Transverse colon (tissue), 4 donors: ENCODE measurements around the gene PFKFB3. TPM values are rescaled to one million over a fixed set of nuclear protein-coding genes. Genes with fewer than 3 reads are reported as not detected.

ENCODE experiments used
- DNase-seq: peaks from one replicate; pipeline ENCODE4 v3.0.0-alpha.2; 2019
- H3K27ac ChIP-seq, 4 donors: fragments of 200-600 bp; sonication (generic); 2 replicates each; pipeline ENCODE4 v1.5.1; 2016 to 2018; ENCODE audit warnings: inconsistent platforms in 4 of 4
- H3K27me3 ChIP-seq: fragments of 200-600 bp; sonication (generic); 2 replicates; pipeline ENCODE4 v1.5.1; 2017; ENCODE audit warnings: inconsistent platforms
- H3K36me3 ChIP-seq, 4 donors: fragments of 200-600 bp; sonication (generic); 2 replicates each; pipeline ENCODE4 v1.5.1; 2017 to 2019; ENCODE audit warnings: inconsistent platforms in 4 of 4
- H3K4me1 ChIP-seq, 4 donors: fragments of 200-600 bp; sonication (generic); 2 replicates each; pipeline ENCODE4 v1.5.1; 2017 to 2020; ENCODE audit warnings: inconsistent platforms in 4 of 4
- H3K4me3 ChIP-seq, 4 donors: fragments of 200-600 bp; sonication (generic); 1 replicate in 1 of 4; 2 replicates in 3 of 4; pipeline versions ENCODE4 v1.5.1 to v1.6.1; 2017 to 2019; ENCODE audit warnings: inconsistent platforms in 4 of 4
- H3K9me3 ChIP-seq, 2 donors: fragments of 200-600 bp; sonication (generic); 2 replicates each; pipeline ENCODE4 v1.5.1; 2017 to 2019; ENCODE audit warnings: inconsistent platforms in 2 of 2
- EP300 ChIP-seq: sonication (generic); formaldehyde crosslinking; IDR thresholded peaks from one replicate; pipeline ENCODE4 v1.6.1; 2017; ENCODE audit warnings: antibody characterized with exemption, low read depth
- POLR2A ChIP-seq: fragments of 450-650 bp; IDR thresholded peaks from one replicate; pipeline ENCODE4 v1.6.1; 2016; ENCODE audit warnings: antibody characterized with exemption, mild to moderate bottlenecking, moderate library complexity
- POLR2AphosphoS5 ChIP-seq, 3 donors: sonication (generic); formaldehyde crosslinking; IDR thresholded peaks; one replicate each; pipeline ENCODE4 v1.6.1; 2016; ENCODE audit warnings: antibody characterized with exemption in 3 of 3
- WGBS, 2 donors: methylation state at CpG; one replicate each; pipeline ENCODE4 v1.1.5; 2018; ENCODE audit warnings: low coverage in 1 of 2; 5-methylcytosine and 5-hydroxymethylcytosine counted together
- in situ Hi-C, 4 donors: fragments of 200-750 bp; cut with MboI; loops; one replicate each; pipeline versions ENCODE4 v1.15.0 to v1.15.1; 2017; ENCODE audit warnings: low sequenced_read_pairs in 3 of 4, low pct_ligation_motif_present in 1 of 4, low pct_unique_long_range_greater_than_20kb in 1 of 4
- intact Hi-C: fragments of 100-400 bp; cut with DNase I; formaldehyde crosslinking; loops from one replicate; pipeline ENCODE4 v1.15.1; 2023; ENCODE audit warnings: low total_unique reads
- total RNA-seq, 4 donors: library from RNA; depleted of rRNA; stranded (reverse); fragments of >200 nt; gene quantifications; one replicate each; pipeline ENCODE4 v1.1.0, GENCODE V29; 2016
- TF ChIP-seq, protein P1 (sequence below), 5 experiments: fragments of 200-600 bp in 3 of 5; fragments of 450-650 bp in 2 of 5; sonication (generic) in 3 of 5; IDR thresholded peaks; 1 replicate in 2 of 5; 2 replicates in 3 of 5; pipeline ENCODE4 v1.5.1; 2016 to 2017; ENCODE audit warnings: antibody characterized with exemption in 5 of 5, inconsistent platforms in 3 of 5, mild to moderate bottlenecking in 2 of 5, moderate library complexity in 1 of 5

The PFKFB3 gene
- total RNA-seq, 4 donors from 2014 or later: 16.9 to 29.9 (median 20.2) TPM

DNA sequence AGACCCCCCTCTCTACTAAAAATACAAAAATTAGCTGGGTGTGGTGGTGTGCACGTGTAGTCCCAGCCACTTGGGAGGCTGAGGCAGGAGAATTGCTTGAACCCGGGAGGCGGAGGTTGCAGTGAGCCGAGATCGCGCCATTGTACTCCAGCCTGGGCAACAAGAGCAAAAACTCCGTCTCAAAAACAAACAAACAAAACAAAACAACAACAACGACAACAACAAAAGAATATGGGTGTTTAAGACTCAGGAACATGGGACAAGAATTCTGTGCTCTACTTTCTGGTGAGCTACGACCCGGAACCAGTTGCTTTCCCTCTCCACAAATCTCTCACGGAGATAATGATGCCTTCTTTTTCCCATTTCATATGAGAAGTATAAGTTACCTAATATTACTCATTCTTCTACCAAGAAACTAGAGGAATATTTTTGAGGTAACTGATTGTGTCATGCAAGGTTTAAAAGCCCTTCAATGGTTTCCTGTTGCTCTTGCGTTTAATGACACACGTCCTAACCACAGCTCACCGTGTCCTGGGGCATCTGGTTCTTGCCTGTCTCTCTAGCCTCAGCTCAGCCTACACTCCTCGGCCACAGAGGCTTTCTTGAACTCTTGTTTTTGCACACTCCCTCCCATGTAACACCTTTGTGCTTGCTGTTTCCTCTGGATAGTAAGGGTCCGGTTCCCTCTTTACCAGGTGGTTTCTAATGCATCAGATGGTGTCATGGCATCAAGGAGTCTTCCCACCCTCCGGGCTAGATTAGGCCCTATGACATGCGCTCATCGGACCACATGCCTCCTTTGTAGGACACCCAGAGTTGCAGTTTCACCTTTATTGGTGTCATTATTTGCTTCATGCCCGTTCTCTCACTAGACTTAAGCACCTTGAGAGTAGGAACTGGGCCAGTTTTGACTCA lies 67.5 kb downstream of the PFKFB3 start:
- no peaks in the 10 kb centered on the region for H3K27me3 ChIP-seq
- DNase-seq: peak; percentile 59
- peak; percentile 38 for TF ChIP-seq EP300
- no peak for TF ChIP-seq POLR2AphosphoS5 (IDR thresholded peaks at IDR 0.05)
- H3K9me3 ChIP-seq: no peaks in the 10 kb centered on the region
- H3K27ac ChIP-seq: peak overlapping the region; percentile 10 to 67 (median 54)
- H3K4me1 ChIP-seq: peaks cover 0 to 3% (median 0%) of the 10 kb centered on the region in 4 donors
- intact Hi-C loops: no loop called here
- H3K36me3 ChIP-seq: no peaks in the 10 kb centered on the region
- H3K4me3 ChIP-seq: no peak overlapping the region
- in situ Hi-C loops: no loop called here
- WGBS, 2 donors: 75 to 81% methylated on average over 17 to 20 of the region's 20 CpGs

- Histone ChIP-seq H3K27me3 (no peaks in the 10 kb centered on the region), H3K4me1 (peaks cover 0 to 3% (median 0%) of the 10 kb centered on the region in 4 donors), H3K36me3 (no peaks in the 10 kb centered on the region), H3K9me3 (no peaks in the 10 kb centered on the region), H3K4me3 (no peak overlapping the region), H3K27ac (peak overlapping the region in 3 of 4 donors; percentile 23 to 67 (median 62))
- intact Hi-C loops (no loop called here), in situ Hi-C loops (no loop called here)
- WGBS, 2 donors: 75 to 87% methylated on average over 4 to 7 of the region's 7 CpGs
- no peak for TF ChIP-seq POLR2AphosphoS5 (IDR thresholded peaks at IDR 0.05)
- no peak for TF ChIP-seq EP300
- no peak for TF ChIP-seq POLR2A
- TF ChIP-seq, protein P1, sequence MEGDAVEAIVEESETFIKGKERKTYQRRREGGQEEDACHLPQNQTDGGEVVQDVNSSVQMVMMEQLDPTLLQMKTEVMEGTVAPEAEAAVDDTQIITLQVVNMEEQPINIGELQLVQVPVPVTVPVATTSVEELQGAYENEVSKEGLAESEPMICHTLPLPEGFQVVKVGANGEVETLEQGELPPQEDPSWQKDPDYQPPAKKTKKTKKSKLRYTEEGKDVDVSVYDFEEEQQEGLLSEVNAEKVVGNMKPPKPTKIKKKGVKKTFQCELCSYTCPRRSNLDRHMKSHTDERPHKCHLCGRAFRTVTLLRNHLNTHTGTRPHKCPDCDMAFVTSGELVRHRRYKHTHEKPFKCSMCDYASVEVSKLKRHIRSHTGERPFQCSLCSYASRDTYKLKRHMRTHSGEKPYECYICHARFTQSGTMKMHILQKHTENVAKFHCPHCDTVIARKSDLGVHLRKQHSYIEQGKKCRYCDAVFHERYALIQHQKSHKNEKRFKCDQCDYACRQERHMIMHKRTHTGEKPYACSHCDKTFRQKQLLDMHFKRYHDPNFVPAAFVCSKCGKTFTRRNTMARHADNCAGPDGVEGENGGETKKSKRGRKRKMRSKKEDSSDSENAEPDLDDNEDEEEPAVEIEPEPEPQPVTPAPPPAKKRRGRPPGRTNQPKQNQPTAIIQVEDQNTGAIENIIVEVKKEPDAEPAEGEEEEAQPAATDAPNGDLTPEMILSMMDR (IDR thresholded peaks at IDR 0.05): no peak
- no peak for DNase-seq
These were observed 68.2 kb downstream of the PFKFB3 start for GRCh38 chr10:6270951-6271350.

DNA sequence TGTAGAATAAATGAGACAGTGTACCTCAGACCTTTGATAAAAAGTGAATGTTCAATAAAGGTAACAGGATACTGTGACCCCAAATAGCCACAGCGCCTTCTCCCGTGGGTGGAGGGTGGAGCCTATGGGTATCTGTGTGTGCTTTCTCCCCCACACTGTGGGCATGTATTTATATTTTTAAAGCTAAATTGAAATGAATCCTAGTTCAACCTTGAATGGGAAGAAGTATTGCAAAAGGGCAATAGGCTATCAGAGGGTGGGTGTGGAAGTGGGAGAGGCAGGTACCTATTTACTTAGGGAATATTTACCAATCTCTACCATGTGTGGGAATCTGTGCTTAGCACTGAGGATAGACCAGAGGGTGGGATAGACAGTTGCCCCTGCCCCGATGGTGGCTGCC lies 68.9 kb downstream of the PFKFB3 start:
- TF ChIP-seq POLR2AphosphoS5 (IDR thresholded peaks at IDR 0.05) (no peak), EP300 (no peak), POLR2A (no peak)
- TF ChIP-seq, protein P1 (IDR thresholded peaks at IDR 0.05): no peak
- in situ Hi-C loops: no loop called here
- Histone ChIP-seq H3K9me3 (no peaks in the 10 kb centered on the region), H3K4me1 (peaks cover 0 to 3% (median 0%) of the 10 kb centered on the region in 4 donors), H3K36me3 (no peaks in the 10 kb centered on the region), H3K27ac (peak overlapping the region in 2 of 4 donors; percentile 23 to 67), H3K4me3 (no peak overlapping the region), H3K27me3 (no peaks in the 10 kb centered on the region)
- intact Hi-C loops: no loop called here
- 53 to 66% methylated on average over 3 of the region's 3 CpGs for WGBS, 2 donors
- no peak for DNase-seq

DNA sequence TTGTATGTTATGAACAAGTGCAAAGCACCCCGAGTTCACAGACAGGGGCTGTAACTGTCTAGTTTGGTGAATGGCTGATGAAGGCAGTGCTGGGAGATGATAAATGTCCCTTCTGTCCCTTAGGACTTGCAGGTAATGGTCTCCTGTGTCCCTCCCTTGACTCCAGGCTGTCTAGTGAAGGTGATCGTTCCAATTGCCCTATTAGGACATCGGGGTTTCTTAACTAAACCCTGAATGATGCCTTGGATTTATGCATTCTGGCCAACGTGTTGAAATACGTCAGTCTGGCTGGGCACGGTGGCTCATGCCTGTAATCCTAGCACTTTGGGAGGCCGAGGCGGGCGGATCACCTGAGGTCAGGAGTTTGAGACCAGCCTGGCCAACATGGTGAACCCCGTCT lies 69.4 kb downstream of the PFKFB3 start:
- in situ Hi-C loops (no loop called here), intact Hi-C loops (no loop called here)
- Histone ChIP-seq H3K27me3 (no peaks in the 10 kb centered on the region), H3K4me1 (peaks cover 0 to 3% (median 0%) of the 10 kb centered on the region in 4 donors), H3K36me3 (no peaks in the 10 kb centered on the region), H3K9me3 (no peaks in the 10 kb centered on the region), H3K4me3 (no peak overlapping the region), H3K27ac (peak overlapping the region in 1 of 4 donors; percentile 67)
- 95% methylated on average over 10 of the region's 10 CpGs; no CpG with 5 or more reads in 1 of the 2 donors for WGBS, 2 donors
- TF ChIP-seq, protein P1 (IDR thresholded peaks at IDR 0.05): no peak
- TF ChIP-seq EP300 (no peak), POLR2AphosphoS5 (IDR thresholded peaks at IDR 0.05) (no peak), POLR2A (no peak)
- no peak for DNase-seq
